Right ventricle myocardium superior (tissue), 1 donor: ENCODE results near the gene ADAP1. TPM values are rescaled to one million over a fixed set of nuclear protein-coding genes. Genes with fewer than 3 reads are reported as not detected.
"Not testable (repeated sequence)": the region's sequence is repeated elsewhere in the genome, so short reads cannot be mapped to it uniquely, and the experiment has no call there.

Experiments used
- ATAC-seq: fragments of 200-7000 bp; cut with Tn5 transposase; one replicate; pipeline ENCODE4 v1.9.1; 2020; ENCODE audit warnings: mild to moderate bottlenecking; ENCODE audit not compliant: poor library complexity
- DNase-seq: peaks from one replicate; pipeline ENCODE4 v3.0.0-alpha.2; 2020
- intact Hi-C: fragments of 100-400 bp; cut with DNase I; formaldehyde crosslinking; loops from one replicate; pipeline ENCODE4 v1.11.2; 2022
- long read RNA-seq: library from polyadenylated mRNA; unstranded; transcript quantifications from one replicate; pipeline ENCODE4 v2.0.0, GENCODE V29; 2021
- total RNA-seq: library from RNA; stranded (reverse); fragmentation: NEBNext Ultra II Directional; extraction: Animal tissue kit (Norgen Biotek cat#: 25700); gene quantifications from one replicate; pipeline ENCODE4 v1.2.1, GENCODE V29; 2021
- donor health status: DM: no; HTN: yes; CAD: no; lungs with severe emphysema.

ADAP1 gene, protein sequence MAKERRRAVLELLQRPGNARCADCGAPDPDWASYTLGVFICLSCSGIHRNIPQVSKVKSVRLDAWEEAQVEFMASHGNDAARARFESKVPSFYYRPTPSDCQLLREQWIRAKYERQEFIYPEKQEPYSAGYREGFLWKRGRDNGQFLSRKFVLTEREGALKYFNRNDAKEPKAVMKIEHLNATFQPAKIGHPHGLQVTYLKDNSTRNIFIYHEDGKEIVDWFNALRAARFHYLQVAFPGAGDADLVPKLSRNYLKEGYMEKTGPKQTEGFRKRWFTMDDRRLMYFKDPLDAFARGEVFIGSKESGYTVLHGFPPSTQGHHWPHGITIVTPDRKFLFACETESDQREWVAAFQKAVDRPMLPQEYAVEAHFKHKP
- 6.4 TPM for total RNA-seq
- long read RNA-seq, transcript ADAP1-201 (11 exons, 2,363 nt) = major isoform, 8 of 13 reads
- long read RNA-seq, partial matches to known transcripts = 1 of 13 reads
- long read RNA-seq, other reads (novel, unspliced or antisense) = 2 of 13 reads

DNA sequence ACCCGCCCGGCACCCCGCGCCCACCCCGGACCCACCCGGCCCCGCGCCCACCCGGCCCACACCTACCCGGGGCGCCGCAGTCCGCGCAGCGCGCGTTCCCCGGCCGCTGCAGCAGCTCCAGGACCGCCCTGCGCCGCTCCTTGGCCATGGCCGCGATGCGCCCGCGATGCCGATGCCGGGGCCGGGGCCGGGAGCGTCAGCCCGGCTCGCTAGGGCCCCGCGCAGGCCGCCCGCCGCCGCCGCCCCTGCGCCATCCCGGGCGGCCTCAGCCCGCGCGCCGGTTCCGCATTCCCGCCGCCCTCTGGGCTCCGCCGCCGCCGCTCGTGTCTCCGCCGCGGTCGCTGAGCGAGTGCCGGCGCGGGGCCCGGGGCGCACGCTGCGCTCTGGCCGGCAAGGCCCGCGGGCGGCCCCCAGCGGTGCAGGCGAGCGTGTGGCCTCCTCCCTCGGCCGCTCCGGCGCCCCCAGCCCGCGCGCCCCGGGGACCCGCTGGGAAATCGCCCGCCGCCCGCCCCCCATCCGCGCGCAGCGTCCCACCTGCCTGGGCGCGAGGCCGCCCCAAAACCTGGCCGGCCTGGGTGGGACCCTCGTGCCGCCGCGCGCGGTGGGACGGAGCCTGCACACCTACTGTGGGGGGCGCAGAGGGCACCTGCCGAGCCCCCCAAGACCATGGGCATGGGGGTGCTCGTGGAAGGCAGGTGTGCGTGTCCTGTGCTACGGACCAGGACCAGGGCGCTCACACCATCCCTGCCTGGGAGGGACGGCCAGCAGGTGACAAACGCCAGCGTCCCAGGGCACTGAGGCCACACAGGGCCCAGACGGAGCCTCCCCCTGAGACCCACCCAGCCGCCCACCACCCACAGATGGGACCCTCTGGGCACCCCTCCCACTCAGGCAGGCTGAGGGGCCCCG is at the start of gene ADAP1:
TSS of gene ADAP1 (minus strand) at position 351 of the 909 bp plus-strand sequence. CDS start at position 148, 203 bp downstream.
- DNase-seq = peak; percentile 70
- ATAC-seq = peak; percentile 65
- intact Hi-C loops = no loop called here

DNA sequence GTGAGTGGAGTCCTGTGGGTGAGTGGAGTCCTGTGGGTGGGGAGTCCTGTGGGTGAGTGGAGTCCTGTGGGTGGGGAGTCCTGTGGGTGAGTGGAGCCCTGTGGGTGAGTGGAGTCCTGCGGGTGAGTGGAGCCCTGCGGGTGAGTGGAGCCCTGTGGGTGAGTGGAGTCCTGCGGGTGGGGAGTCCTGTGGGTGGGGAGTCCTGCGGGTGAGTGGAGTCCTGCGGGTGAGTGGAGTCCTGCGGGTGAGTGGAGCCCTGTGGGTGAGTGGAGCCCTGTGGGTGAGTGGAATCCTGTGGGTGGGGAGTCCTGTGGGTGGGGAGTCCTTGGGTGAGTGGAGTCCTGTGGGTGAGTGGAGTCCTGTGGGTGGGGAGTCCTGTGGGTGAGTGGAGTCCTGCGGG is 48.0 kb upstream of the ADAP1 start:
- intact Hi-C loops, DNase-seq, ATAC-seq: not testable (repeated sequence)

- ATAC-seq, DNase-seq, intact Hi-C loops: not testable (repeated sequence)
These were observed 47.5 kb upstream of the ADAP1 start for GRCh38 chr7:1002026-1002425.

GRCh38 chr7:1001069-1001770 is 46.7 kb upstream of the ADAP1 start:
- ATAC-seq, intact Hi-C loops, DNase-seq: not testable (repeated sequence)

GRCh38 chr7:999941-1000935 is 45.8 kb upstream of the ADAP1 start:
- no peak for DNase-seq
- intact Hi-C loops = no loop called here
- no peak for ATAC-seq

DNA sequence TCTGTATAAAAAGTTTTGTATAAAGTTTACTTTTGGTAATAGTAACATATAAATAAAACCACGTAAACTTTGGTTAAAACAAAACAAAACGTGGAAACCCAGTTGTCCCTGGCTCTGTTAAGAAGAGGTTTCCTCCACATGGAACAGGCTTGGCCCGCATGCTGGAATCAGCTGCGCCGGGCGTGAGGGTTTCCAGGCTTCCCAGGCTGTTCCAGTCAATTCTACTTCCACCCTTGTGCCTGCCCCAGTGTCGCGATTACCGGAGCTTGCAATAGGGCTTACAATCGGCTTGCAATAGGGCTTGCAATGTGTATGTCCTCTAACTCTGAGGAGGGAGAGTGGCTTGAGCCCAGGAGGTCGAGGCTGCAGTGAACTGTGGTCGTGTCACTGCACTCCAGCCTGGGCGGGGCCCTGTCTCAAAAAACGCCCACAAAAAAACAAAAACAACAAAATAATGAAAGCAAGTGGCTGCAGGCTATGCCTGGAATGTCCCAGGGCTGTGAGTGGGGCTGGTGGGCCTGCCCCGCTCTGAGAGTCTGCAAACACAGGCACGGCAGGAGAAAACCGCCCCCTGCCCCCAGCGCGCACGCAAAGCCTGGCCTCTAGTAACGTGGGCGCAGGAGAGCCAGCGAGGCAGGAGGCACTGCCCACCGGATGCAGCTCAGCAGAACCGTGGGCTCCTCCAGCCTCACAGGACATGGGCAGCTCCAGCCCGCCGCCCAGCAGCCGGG is 44.8 kb upstream of the ADAP1 start:
- intact Hi-C loops = no loop called here
- no peak for DNase-seq
- ATAC-seq = no peak

DNA sequence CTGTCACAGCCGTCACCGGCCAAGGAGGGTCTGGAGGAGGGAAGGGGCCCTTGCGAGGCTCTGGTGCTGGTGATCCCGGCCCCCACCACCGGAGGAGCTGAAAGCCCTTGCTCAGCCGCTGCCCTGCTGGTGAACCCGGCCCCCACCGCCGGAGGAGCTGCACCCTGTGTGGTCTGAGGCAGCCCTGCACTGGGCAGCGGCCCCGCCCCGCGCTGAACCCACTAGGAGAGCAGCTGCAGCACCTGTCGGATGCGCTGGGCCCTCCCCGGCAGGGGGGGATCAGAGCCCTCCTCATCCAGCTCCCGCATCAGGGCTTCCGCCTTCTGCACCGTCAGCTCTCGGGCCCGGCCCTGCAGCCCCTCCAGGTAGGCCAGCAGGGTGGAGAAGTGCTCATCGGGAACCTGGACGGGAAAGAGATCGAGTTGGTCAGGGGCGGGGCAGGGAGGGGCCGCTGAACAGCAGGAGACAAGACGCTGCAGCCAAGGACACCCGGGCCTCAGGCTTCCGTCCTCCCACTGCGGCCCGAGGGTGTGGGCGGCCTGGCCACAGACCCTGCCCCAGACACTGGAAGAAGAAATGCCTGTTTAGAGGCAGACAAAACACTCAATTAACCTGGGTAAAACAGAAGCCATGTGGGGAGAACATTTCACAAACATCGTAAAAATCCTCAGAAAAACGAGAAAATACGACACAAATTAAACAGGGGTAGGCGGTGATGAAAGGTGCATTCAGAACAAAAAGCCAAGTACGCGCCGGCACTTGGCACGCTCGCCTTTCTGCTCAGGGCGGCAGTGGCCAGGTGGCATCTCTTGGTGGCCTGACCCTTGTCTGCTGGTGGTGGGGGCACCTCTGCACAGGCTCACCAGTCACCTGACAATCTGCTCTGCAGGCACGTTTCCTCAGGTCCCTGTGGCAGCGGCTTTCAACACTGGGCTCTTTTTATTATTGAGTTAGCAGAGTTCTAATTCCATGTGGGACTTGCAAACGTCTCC is 43.2 kb upstream of the ADAP1 start:
- intact Hi-C loops = no loop called here

DNA sequence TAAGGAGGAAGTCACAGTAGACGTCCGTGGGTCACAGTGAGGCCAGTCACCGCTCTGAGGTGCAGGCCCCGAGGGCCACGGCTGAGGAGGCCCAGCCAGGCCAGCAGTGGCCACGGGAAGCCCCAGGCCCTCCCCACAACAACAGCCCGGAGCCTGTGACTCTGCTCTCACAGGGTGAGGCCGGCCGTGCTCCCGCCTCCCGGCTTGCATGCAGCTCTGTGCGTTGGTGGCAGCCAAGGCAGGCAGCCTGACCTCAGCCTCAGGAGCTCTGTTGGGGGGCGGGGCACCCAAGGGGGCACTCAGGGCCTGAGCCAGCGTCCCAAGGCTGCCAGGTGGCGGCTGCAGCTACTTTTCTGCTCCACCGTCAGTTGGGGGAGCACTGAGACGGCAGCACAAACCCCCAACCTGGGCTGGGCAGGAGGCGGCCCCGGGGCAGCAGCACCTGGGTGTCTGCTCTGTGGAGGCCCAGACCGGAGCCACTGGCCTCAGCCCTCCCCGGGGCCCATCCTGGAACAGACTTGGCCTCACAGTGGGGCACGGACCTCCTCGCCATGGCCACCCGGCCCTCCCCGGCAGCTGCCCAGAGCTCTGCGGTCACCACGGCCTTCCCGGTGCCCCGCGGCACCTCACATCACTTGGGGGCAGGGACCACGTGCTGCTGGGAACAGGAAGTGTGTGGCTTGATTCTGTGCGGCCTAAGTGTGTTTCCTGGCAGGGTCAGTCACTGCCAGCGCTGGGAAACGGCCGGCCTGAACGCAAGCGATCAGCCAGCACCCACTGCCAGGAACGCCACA is 41.8 kb upstream of the ADAP1 start:
- intact Hi-C loops = no loop called here
- no peak for DNase-seq
- ATAC-seq = no peak

More for the DNA sequence above, 43.2 kb upstream of the ADAP1 start:
- no peak for ATAC-seq
- DNase-seq = no peak

- intact Hi-C loops = no loop called here
- DNase-seq (no peak), ATAC-seq (no peak)
These were observed 41.1 kb upstream of the ADAP1 start for GRCh38 chr7:995571-995970.

DNA sequence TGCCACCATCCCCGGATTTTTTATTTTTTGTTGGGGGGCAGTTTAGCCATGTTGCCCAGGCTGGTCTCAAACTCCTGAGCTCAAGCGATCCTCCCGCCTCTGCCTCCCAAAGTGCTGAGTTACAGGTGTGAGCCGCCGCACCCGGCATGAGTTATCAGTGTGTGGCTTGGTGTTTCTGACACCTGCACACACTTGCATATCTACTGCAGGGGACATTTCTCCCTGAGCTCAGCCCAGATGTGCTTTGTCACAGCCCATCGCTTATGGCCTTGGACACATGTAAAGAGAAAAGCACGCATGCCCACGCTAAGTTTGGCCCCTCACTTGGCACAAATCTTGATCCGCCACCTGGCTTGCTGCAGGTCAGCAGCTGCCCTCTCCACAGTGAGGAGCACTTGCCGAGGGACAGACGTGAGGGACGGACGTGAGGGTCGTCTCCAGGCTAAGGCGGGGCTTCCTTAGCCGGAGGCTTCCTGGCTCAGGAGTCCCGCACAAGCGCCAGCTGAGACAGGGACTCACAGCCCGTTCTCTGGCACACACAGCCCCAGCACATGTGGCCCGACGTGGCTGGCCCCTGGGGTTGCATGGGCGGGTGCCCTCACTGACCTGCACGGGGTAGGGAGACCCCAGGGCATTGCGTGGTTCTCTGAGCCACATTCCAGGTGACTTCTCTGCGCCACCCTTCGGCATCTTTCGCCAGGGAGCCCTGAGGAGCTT is 40.3 kb upstream of the ADAP1 start:
- intact Hi-C loops = no loop called here
- no peak for ATAC-seq
- DNase-seq = no peak

- peak; percentile 98 for ATAC-seq
- DNase-seq = peak; percentile 98
- intact Hi-C loops = loop anchor here (1.0 kb wide), 1 partner anchor 72 kb away; no protein-coding TSS in a partner anchor
These were observed 38.5 kb upstream of the ADAP1 start for GRCh38 chr7:992709-993607.

- no peak for ATAC-seq
- no peak for DNase-seq
- intact Hi-C loops = no loop called here
These were observed 37.5 kb upstream of the ADAP1 start for GRCh38 chr7:991729-992656.
